Esophagus squamous epithelium (tissue), 5 donors: Measurements from ENCODE around the gene MID1. TPM values are rescaled to one million over a fixed set of nuclear protein-coding genes. Genes with fewer than 3 reads are reported as not detected.

Experiments
- DNase-seq: peaks from one replicate; lab custom pipeline; 2025; lab: John Stamatoyannopoulos, UW
- H3K27ac ChIP-seq, 4 donors: fragments of 200-600 bp; sonication (generic); one replicate each; pipeline ENCODE4 v1.5.1; 2016 to 2019; ENCODE audit warnings: mild to moderate bottlenecking in 1 of 4
- H3K27me3 ChIP-seq, 4 donors: fragments of 200-600 bp; sonication (generic); 1 replicate in 3 of 4; 2 replicates in 1 of 4; pipeline versions ENCODE4 v1.5.1 to v1.6.0; 2017 to 2021; ENCODE audit warnings: antibody characterized with exemption in 1 of 4
- H3K36me3 ChIP-seq, 3 donors: fragments of 200-600 bp; sonication (generic); one replicate each; pipeline ENCODE4 v1.5.1; 2016 to 2019
- H3K4me1 ChIP-seq, 3 donors: fragments of 200-600 bp; sonication (generic); one replicate each; pipeline ENCODE4 v1.5.1; 2017 to 2019
- H3K4me3 ChIP-seq, 4 donors: fragments of 200-600 bp; sonication (generic); 1 replicate in 3 of 4; 2 replicates in 1 of 4; pipeline ENCODE4 v1.5.1; 2016 to 2019; ENCODE audit warnings: mild to moderate bottlenecking in 2 of 4, moderate library complexity in 1 of 4
- H3K9me3 ChIP-seq, 3 donors: fragments of 200-600 bp; sonication (generic); one replicate each; pipeline ENCODE4 v1.5.1; 2016 to 2019
- CTCF ChIP-seq, 6 experiments: fragments of 450-650 bp in 4 of 6; fragments of 200-600 bp in 2 of 6; sonication (generic) in 2 of 6; IDR thresholded peaks; one replicate each; pipeline ENCODE4 v1.5.1; 2016 to 2019; ENCODE audit warnings: antibody characterized with exemption in 6 of 6, mild to moderate bottlenecking in 4 of 6, moderate library complexity in 4 of 6
- POLR2A ChIP-seq, 4 donors: fragments of 450-650 bp; IDR thresholded peaks; one replicate each; pipeline ENCODE4 v1.6.1; 2017; ENCODE audit warnings: antibody characterized with exemption in 4 of 4, mild to moderate bottlenecking in 4 of 4, moderate library complexity in 3 of 4
- WGBS, 2 donors: methylation state at CpG; one replicate each; pipeline ENCODE4 v1.1.5; 2018; 5-methylcytosine and 5-hydroxymethylcytosine counted together
- intact Hi-C: fragments of 100-400 bp; cut with DNase I; formaldehyde crosslinking; loops from one replicate; pipeline ENCODE4 v1.15.0; 2022
- total RNA-seq, 4 donors: library from RNA; depleted of rRNA; stranded (reverse); fragments of >200 nt; gene quantifications; one replicate each; pipeline ENCODE4 v1.1.0, GENCODE V29; 2016
- donor health status: DM: yes; HTN: yes; CAD: no.

The MID1 gene
- total RNA-seq, 4 donors from 2014 or later: 9.9 to 18.5 (median 14.7) TPM

- H3K36me3 ChIP-seq: no peaks in the 10 kb centered on the region
- H3K4me3 ChIP-seq: no peak overlapping the region
- no peak overlapping the region for H3K27ac ChIP-seq
- TF ChIP-seq POLR2A (IDR thresholded peaks at IDR 0.05) (no peak), CTCF (IDR thresholded peaks at IDR 0.05) (no peak)
- no peak for DNase-seq
- H3K27me3 ChIP-seq: no peaks in the 10 kb centered on the region
- H3K4me1 ChIP-seq: no peaks in the 10 kb centered on the region
- intact Hi-C loops: no loop called here
- no peaks in the 10 kb centered on the region for H3K9me3 ChIP-seq
- whole genome bisulfite sequencing, 2 donors: 53 to 81% methylated on average over 1 of the region's 1 CpG
These were observed 86.6 kb downstream of the MID1 start for GRCh38 chrX:10533696-10534365.

DNA sequence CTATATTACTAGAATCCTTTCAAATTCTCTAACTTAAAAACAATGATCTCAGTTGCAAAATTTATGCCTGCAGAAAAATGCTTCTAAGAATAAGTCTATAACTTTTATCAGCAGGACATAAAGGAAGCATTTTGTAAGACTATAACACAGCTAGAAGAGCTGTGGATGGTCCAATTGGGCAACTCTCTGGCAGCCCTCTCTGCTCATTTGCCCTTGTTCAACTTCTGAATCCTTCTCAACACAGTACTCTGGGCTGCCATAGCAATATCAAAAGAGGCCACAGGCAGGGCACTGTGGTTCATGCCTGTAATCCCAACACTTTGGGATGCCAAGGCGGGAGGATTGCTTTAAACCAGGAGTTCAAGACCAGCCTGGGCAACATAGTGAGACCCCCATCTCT is 88.5 kb downstream of the MID1 start:
- Histone ChIP-seq H3K36me3 (no peaks in the 10 kb centered on the region), H3K4me1 (no peaks in the 10 kb centered on the region), H3K27ac (no peak overlapping the region), H3K4me3 (no peak overlapping the region), H3K9me3 (no peaks in the 10 kb centered on the region), H3K27me3 (no peaks in the 10 kb centered on the region)
- no peak for TF ChIP-seq CTCF (IDR thresholded peaks at IDR 0.05)
- no peak for TF ChIP-seq POLR2A (IDR thresholded peaks at IDR 0.05)
- no peak for DNase-seq
- intact Hi-C loops: no loop called here
- WGBS, 2 donors: 86% methylated on average over 1 of the region's 1 CpG; no CpG with 5 or more reads in 1 of the 2 donors

DNA sequence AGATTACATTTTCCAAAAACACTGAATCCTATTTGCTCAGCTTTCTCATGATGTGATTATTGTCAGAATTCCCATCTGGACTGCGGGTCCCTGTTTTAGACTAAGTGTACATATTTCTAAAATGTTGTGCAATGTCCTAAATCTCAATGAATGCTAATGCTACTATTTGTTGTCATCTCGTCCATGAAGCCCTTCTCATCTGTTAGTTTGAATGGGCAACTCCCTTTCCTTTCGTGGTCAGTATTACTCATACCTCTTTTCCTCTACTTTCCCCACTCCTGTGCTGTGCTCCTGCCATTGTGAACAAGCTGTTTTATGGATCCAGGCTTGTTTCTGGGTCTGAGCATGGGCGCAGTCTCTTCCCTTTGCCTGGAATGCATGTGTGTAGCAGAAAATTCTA is 91.0 kb downstream of the MID1 start:
- intact Hi-C loops: no loop called here
- Histone ChIP-seq H3K36me3 (no peaks in the 10 kb centered on the region), H3K27me3 (no peaks in the 10 kb centered on the region), H3K4me3 (no peak overlapping the region), H3K9me3 (no peaks in the 10 kb centered on the region), H3K4me1 (no peaks in the 10 kb centered on the region), H3K27ac (no peak overlapping the region)
- TF ChIP-seq POLR2A (IDR thresholded peaks at IDR 0.05) (no peak), CTCF (IDR thresholded peaks at IDR 0.05) (no peak)
- 37 to 43% methylated on average over 4 of the region's 4 CpGs for WGBS, 2 donors
- DNase-seq: no peak

- Histone ChIP-seq H3K27ac (no peak overlapping the region), H3K27me3 (no peaks in the 10 kb centered on the region), H3K4me3 (no peak overlapping the region), H3K9me3 (no peaks in the 10 kb centered on the region), H3K36me3 (peaks cover 0 to 8% (median 0%) of the 10 kb centered on the region in 3 donors), H3K4me1 (no peaks in the 10 kb centered on the region)
- DNase-seq: no peak
- TF ChIP-seq CTCF (IDR thresholded peaks at IDR 0.05) (no peak), POLR2A (IDR thresholded peaks at IDR 0.05) (no peak)
- intact Hi-C loops: no loop called here
- WGBS, 2 donors: 64 to 88% methylated on average over 1 of the region's 1 CpG
These were observed 93.9 kb downstream of the MID1 start for GRCh38 chrX:10526451-10526850.

- Histone ChIP-seq H3K9me3 (no peaks in the 10 kb centered on the region), H3K27ac (no peak overlapping the region)
These were observed 94.8 kb downstream of the MID1 start for GRCh38 chrX:10525381-10526120.

More at GRCh38 chrX:10525381-10526120, 94.8 kb downstream of the MID1 start:
- TF ChIP-seq CTCF (IDR thresholded peaks at IDR 0.05) (no peak), POLR2A (IDR thresholded peaks at IDR 0.05) (no peak)
- peaks cover 0 to 8% (median 0%) of the 10 kb centered on the region in 3 donors for H3K36me3 ChIP-seq
- intact Hi-C loops: no loop called here
- WGBS, 2 donors: 55 to 71% methylated on average over 4 to 6 of the region's 6 CpGs
- no peak for DNase-seq
- no peaks in the 10 kb centered on the region for H3K27me3 ChIP-seq
- no peaks in the 10 kb centered on the region for H3K4me1 ChIP-seq
- H3K4me3 ChIP-seq: no peak overlapping the region
